ENCODE data around the gene SMIM35.
"Not testable (repeated sequence)": the region's sequence is repeated elsewhere in the genome, so short reads cannot be mapped to it uniquely, and the experiment has no call there.

SMIM35 gene

GRCh38 chr11:118065384-118065783 is 21.4 kb downstream of the SMIM35 start:
- TF ChIP-seq CTCF (IDR thresholded peaks at IDR 0.05; ENCODE audit: insufficient read depth, low read depth, low read length, missing control alignments) = no peak
- DNase-seq (ENCODE audit: low read depth) = no peak
- H3K4me3 ChIP-seq (ENCODE audit: low read length) = no peak overlapping the region

- no peak for TF ChIP-seq CTCF (IDR thresholded peaks at IDR 0.05; ENCODE audit: insufficient read depth, low read depth, low read length, missing control alignments)
- DNase-seq (ENCODE audit: low read depth) = no peak
- no peak overlapping the region for H3K4me3 ChIP-seq (ENCODE audit: low read length)
Measured at GRCh38 chr11:118064956-118065355, 21.8 kb downstream of the SMIM35 start.

GRCh38 chr11:118062631-118063030 is 24.1 kb downstream of the SMIM35 start:
- not testable (repeated sequence) for H3K4me3 ChIP-seq (ENCODE audit: low read length); DNase-seq (ENCODE audit: low read depth)

GRCh38 chr11:118062181-118062580 is 24.6 kb downstream of the SMIM35 start:
- H3K4me3 ChIP-seq (ENCODE audit: low read length); DNase-seq (ENCODE audit: low read depth): not testable (repeated sequence)

GRCh38 chr11:118061586-118062125 is 25.1 kb downstream of the SMIM35 start:
- TF ChIP-seq CTCF (IDR thresholded peaks at IDR 0.05; ENCODE audit: insufficient read depth, low read depth, low read length, missing control alignments) = no peak
- H3K4me3 ChIP-seq (ENCODE audit: low read length) = no peak overlapping the region
- no peak for DNase-seq (ENCODE audit: low read depth)

GRCh38 chr11:118060869-118061268 is 25.9 kb downstream of the SMIM35 start:
- no peak for DNase-seq (ENCODE audit: low read depth)
- H3K4me3 ChIP-seq (ENCODE audit: low read length) = no peak overlapping the region
- no peak for TF ChIP-seq CTCF (IDR thresholded peaks at IDR 0.05; ENCODE audit: insufficient read depth, low read depth, low read length, missing control alignments)

GRCh38 chr11:118060081-118060661 is 26.6 kb downstream of the SMIM35 start:
- no peak for TF ChIP-seq CTCF (IDR thresholded peaks at IDR 0.05; ENCODE audit: insufficient read depth, low read depth, low read length, missing control alignments)
- no peak overlapping the region for H3K4me3 ChIP-seq (ENCODE audit: low read length)
- DNase-seq (ENCODE audit: low read depth) = no peak

GRCh38 chr11:118059246-118059940 is 27.4 kb downstream of the SMIM35 start:
- TF ChIP-seq CTCF (IDR thresholded peaks at IDR 0.05; ENCODE audit: insufficient read depth, low read depth, low read length, missing control alignments) = no peak

More at GRCh38 chr11:118059246-118059940, 27.4 kb downstream of the SMIM35 start:
- no peak overlapping the region for H3K4me3 ChIP-seq (ENCODE audit: low read length)
- DNase-seq (ENCODE audit: low read depth) = no peak

All from epithelial cell of esophagus (primary cell).